GM23338 (cell line): Measurements from ENCODE around the gene VGLL4. TPM values are rescaled to one million over a fixed set of nuclear protein-coding genes. Genes with fewer than 3 reads are reported as not detected.

Source experiments
- ATAC-seq: fragments of 200-7000 bp; cut with Tn5 transposase; 3 replicates; pipeline ENCODE4 v1.9.1; 2020
- DNase-seq: peaks from one replicate; pipeline ENCODE4 v3.0.0-alpha.2; 2015; ENCODE audit warnings: low spot score
- H2AFZ ChIP-seq: fragments of 200-600 bp; sonication (generic); 2 replicates; pipeline ENCODE4 v1.8.0; 2016; ENCODE audit warnings: antibody characterized with exemption, mild to moderate bottlenecking, moderate library complexity
- H3F3A ChIP-seq: fragments of 200-600 bp; sonication (generic); replicated peaks from 2 replicates; pipeline ENCODE4 v1.8.0; 2017; ENCODE audit warnings: antibody characterized with exemption, mixed run types, low read depth
- H3K27ac ChIP-seq: fragments of 200-600 bp; sonication (generic); 2 replicates; pipeline ENCODE4 v1.6.1; 2016; ENCODE audit warnings: low read depth
- H3K27me3 ChIP-seq: fragments of 200-600 bp; sonication (generic); 2 replicates; pipeline ENCODE4 v1.8.0; 2016; ENCODE audit warnings: mild to moderate bottlenecking, mixed run types, moderate library complexity; ENCODE audit not compliant: insufficient read depth
- H3K36me3 ChIP-seq: fragments of 200-600 bp; sonication (generic); 2 replicates; pipeline ENCODE4 v1.8.0; 2016; ENCODE audit warnings: mild to moderate bottlenecking; ENCODE audit not compliant: insufficient read depth
- H3K4me1 ChIP-seq: fragments of 200-600 bp; sonication (generic); 2 replicates; pipeline ENCODE4 v1.8.0; 2016; ENCODE audit warnings: mild to moderate bottlenecking, moderate library complexity; ENCODE audit not compliant: insufficient read depth
- H3K4me2 ChIP-seq: fragments of 200-600 bp; sonication (generic); 2 replicates; pipeline ENCODE4 v1.7.1; 2017; ENCODE audit warnings: mixed run types
- H3K4me3 ChIP-seq: fragments of 200-600 bp; sonication (generic); 2 replicates; pipeline ENCODE4 v1.6.1; 2016; ENCODE audit warnings: mixed run types
- H3K79me2 ChIP-seq: fragments of 200-600 bp; sonication (generic); replicated peaks from 2 replicates; pipeline ENCODE4 v1.8.0; 2017; ENCODE audit warnings: mild to moderate bottlenecking; ENCODE audit not compliant: insufficient read depth
- H3K9me2 ChIP-seq: fragments of 200-600 bp; sonication (generic); 2 replicates; pipeline ENCODE4 v1.8.0; 2017; ENCODE audit not compliant: insufficient read depth
- H4K20me1 ChIP-seq: fragments of 200-600 bp; sonication (generic); replicated peaks from 2 replicates; pipeline ENCODE4 v1.8.0; 2017; ENCODE audit warnings: mild to moderate bottlenecking; ENCODE audit not compliant: insufficient read depth
- H3K27ac Mint-ChIP-seq: 2 replicates; pipeline ENCODE4 v1.8.0; 2020; ENCODE audit warnings: inconsistent platforms, mild to moderate bottlenecking, moderate library complexity, mixed read lengths
- H3K27me3 Mint-ChIP-seq: 3 replicates; pipeline ENCODE4 v1.8.0; 2022; ENCODE audit warnings: low read depth, mild to moderate bottlenecking, moderate library complexity, mixed read lengths, inconsistent platforms; ENCODE audit not compliant: insufficient read depth, poor library complexity
- H3K36me3 Mint-ChIP-seq: 3 replicates; pipeline ENCODE4 v1.8.0; 2021; ENCODE audit warnings: low read depth, mild to moderate bottlenecking, inconsistent platforms, moderate library complexity, mixed read lengths
- H3K4me1 Mint-ChIP-seq: 3 replicates; pipeline ENCODE4 v1.8.0; 2020; ENCODE audit warnings: mild to moderate bottlenecking, inconsistent platforms, mixed read lengths
- H3K4me3 Mint-ChIP-seq: 3 replicates; pipeline ENCODE4 v1.8.0; 2021; ENCODE audit warnings: moderate library complexity, mild to moderate bottlenecking, inconsistent platforms, mixed read lengths
- H3K9me3 Mint-ChIP-seq: 3 replicates; pipeline ENCODE4 v1.8.0; 2020; ENCODE audit warnings: moderate library complexity, mild to moderate bottlenecking, inconsistent platforms, mixed read lengths
- ETS1 ChIP-seq: IDR thresholded peaks from 2 replicates; pipeline ENCODE4 v1.6.1; 2016; ENCODE audit warnings: antibody characterized with exemption
- EZH2phosphoT487 ChIP-seq: fragments of 200-600 bp; sonication (generic); IDR thresholded peaks from one replicate; pipeline ENCODE4 v1.8.1; 2018; ENCODE audit warnings: antibody characterized with exemption; ENCODE audit not compliant: unreplicated experiment
- JUNB ChIP-seq: IDR thresholded peaks from one replicate; pipeline ENCODE4 v1.6.1; 2016; ENCODE audit warnings: antibody characterized with exemption; ENCODE audit not compliant: unreplicated experiment
- POLR2AphosphoS5 ChIP-seq: IDR thresholded peaks from 2 replicates; pipeline ENCODE4 v1.6.1; 2016; ENCODE audit warnings: antibody characterized with exemption, low read depth
- REST ChIP-seq: IDR thresholded peaks from one replicate; pipeline ENCODE4 v1.6.1; 2018; ENCODE audit warnings: antibody characterized with exemption; ENCODE audit not compliant: unreplicated experiment
- ZNF114 ChIP-seq: fragments of 250-450 bp; sonication (Bioruptor Pico); IDR thresholded peaks from 2 replicates; pipeline ENCODE4 v1.5.0; 2020; ENCODE audit warnings: mild to moderate bottlenecking, moderate library complexity
- ZNF331 ChIP-seq: fragments of 250-450 bp; sonication (Bioruptor Pico); IDR thresholded peaks from 2 replicates; pipeline ENCODE4 v1.5.0; 2020; ENCODE audit warnings: low read depth, mild to moderate bottlenecking, moderate library complexity
- ZNF462 ChIP-seq: fragments of 250-450 bp; sonication (Bioruptor Pico); IDR thresholded peaks from 2 replicates; pipeline ENCODE4 v1.5.0; 2020; ENCODE audit warnings: mild to moderate bottlenecking, moderate library complexity
- polyA plus RNA-seq: library from polyadenylated mRNA; unstranded; fragments of >200 nt; fragmentation: Nextera tagmentation; extraction: Ambion mirVana; gene quantifications from 2 replicates; pipeline ENCODE4 v1.2.1, GENCODE V29; 2016
- total RNA-seq: library from RNA; depleted of rRNA; stranded (reverse); fragments of >200 nt; shearing (Covaris generic); gene quantifications from 2 replicates; pipeline ENCODE4 v1.2.3, GENCODE V29; 2014

VGLL4 gene
- total and polyA plus RNA-seq, 2 experiments from 2014 or later: 20.8 to 45.9 TPM

DNA sequence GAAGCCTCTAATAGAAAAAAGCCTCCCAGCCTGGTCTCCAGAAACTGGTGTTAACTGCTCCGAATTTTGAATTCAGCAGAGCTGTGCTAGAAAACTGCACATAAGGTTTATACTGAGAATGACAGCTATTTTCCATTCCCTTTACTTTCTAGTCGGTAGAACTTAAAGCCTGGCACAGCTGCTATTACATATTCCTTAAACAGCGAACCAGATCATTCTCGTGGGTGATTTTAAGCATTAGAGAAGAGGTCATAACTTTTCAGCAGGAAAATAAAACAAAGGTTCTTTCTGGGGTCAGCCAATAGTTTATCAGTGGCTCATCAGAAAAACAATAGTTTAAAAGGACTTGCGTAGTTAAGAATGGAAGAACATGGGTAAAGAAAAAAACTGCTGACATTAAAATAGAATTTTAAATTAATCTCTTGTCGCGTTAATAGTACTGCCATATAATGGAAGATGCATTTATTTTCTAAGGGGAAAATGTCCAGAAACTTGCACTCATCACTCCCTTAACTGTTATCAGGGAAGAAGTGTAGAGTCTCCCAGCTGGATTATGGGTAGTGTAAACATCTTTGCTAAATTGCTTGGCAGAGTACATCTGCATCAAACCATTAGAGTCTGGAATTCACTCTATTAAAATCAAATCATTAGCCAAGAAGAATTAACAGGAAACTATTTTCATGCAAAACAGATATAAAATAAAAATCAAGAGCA, 7.9 kb downstream of the VGLL4 start:
- H3K36me3 ChIP-seq: no peaks in the 10 kb centered on the region
- Mint-ChIP-seq H3K36me3 (no peaks in the 10 kb centered on the region), H3K27me3 (peaks cover 7% of the 10 kb centered on the region), H3K4me1 (peaks cover 70% of the 10 kb centered on the region), H3K9me3 (no peaks in the 10 kb centered on the region), H3K4me3 (no peak overlapping the region; the same call in 2 of the 3 replicates), H3K27ac (no peak overlapping the region)
- H3K27ac ChIP-seq: no peak overlapping the region
- TF ChIP-seq ZNF462 (CRISPR knock-in tag): no peak
- no peak for TF ChIP-seq ZNF114
- no peak for TF ChIP-seq EZH2phosphoT487
- no peak for TF ChIP-seq JUNB
- TF ChIP-seq ZNF331 (CRISPR knock-in tag): no peak
- TF ChIP-seq ETS1: no peak
- no peak for TF ChIP-seq POLR2AphosphoS5
- TF ChIP-seq REST: no peak
- DNase-seq: no peak
- peaks cover 29% of the 10 kb centered on the region for H4K20me1 ChIP-seq
- H3K4me3 ChIP-seq: no peak overlapping the region
- H3F3A ChIP-seq: no peaks in the 10 kb centered on the region
- H3K27me3 ChIP-seq: no peaks in the 10 kb centered on the region
- H3K9me2 ChIP-seq: no peaks in the 10 kb centered on the region
- ATAC-seq: no peak
- peaks cover 51% of the 10 kb centered on the region for H3K4me1 ChIP-seq
- H2AFZ ChIP-seq: no peak overlapping the region
- H3K79me2 ChIP-seq: peaks cover 100% of the 10 kb centered on the region
- H3K4me2 ChIP-seq: peak overlapping the region; percentile 11
